Measurements from ENCODE around the gene HABP4. TPM values are rescaled to one million over a fixed set of nuclear protein-coding genes. Genes with fewer than 3 reads are reported as not detected.

Gene HABP4
- total RNA-seq, 1 donor from 2014 or later = 17.2 TPM

DNA sequence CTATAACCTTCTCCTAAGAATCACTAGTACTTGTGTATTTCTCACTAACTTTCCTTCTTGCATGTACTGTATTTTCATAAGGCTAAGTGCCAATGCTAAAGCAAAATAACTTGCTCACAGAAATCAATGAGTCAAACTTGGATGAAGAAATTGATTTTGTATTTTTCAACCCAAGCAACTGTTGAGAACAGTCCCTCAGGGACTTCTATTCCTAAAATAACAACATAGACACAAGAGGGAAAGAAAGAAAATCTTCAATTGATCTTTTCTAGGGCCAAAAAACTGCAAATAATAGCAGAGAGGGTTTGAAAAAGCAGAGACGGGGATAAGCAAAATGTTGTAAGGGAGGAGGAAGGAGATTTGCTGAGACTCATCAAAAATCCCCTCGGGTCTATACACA, 69.8 kb downstream of the HABP4 start:
- intact Hi-C loops (cut with DNase I) = no loop called here
- H3K27me3 ChIP-seq = no peaks in the 10 kb centered on the region
- H3K27ac ChIP-seq = no peak overlapping the region

GRCh38 chr9:96522366-96522765, 72.4 kb downstream of the HABP4 start:
- intact Hi-C loops (cut with DNase I) = no loop called here
- H3K27me3 ChIP-seq = no peaks in the 10 kb centered on the region
- H3K4me1 ChIP-seq = no peaks in the 10 kb centered on the region
- DNase-seq (ENCODE audit: extremely low spot score in 2 of 2) = no peak
- H3K36me3 ChIP-seq = peaks cover 0 to 16% of the 10 kb centered on the region in 2 donors
- H3K9me3 ChIP-seq = no peaks in the 10 kb centered on the region
- no peak overlapping the region for H3K27ac ChIP-seq
- TF ChIP-seq, protein P1, sequence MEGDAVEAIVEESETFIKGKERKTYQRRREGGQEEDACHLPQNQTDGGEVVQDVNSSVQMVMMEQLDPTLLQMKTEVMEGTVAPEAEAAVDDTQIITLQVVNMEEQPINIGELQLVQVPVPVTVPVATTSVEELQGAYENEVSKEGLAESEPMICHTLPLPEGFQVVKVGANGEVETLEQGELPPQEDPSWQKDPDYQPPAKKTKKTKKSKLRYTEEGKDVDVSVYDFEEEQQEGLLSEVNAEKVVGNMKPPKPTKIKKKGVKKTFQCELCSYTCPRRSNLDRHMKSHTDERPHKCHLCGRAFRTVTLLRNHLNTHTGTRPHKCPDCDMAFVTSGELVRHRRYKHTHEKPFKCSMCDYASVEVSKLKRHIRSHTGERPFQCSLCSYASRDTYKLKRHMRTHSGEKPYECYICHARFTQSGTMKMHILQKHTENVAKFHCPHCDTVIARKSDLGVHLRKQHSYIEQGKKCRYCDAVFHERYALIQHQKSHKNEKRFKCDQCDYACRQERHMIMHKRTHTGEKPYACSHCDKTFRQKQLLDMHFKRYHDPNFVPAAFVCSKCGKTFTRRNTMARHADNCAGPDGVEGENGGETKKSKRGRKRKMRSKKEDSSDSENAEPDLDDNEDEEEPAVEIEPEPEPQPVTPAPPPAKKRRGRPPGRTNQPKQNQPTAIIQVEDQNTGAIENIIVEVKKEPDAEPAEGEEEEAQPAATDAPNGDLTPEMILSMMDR (IDR thresholded peaks at IDR 0.05) = no peak
- TF ChIP-seq POLR2AphosphoS5 (IDR thresholded peaks at IDR 0.05; ENCODE audit: insufficient read depth in 1 of 2, low read depth in 1 of 2) (no peak), POLR2A (IDR thresholded peaks at IDR 0.05) (no peak)
- H3K4me3 ChIP-seq = no peak overlapping the region

More for the DNA sequence above, 69.8 kb downstream of the HABP4 start:
- H3K36me3 ChIP-seq = peaks cover 0 to 16% of the 10 kb centered on the region in 2 donors
- H3K9me3 ChIP-seq = no peaks in the 10 kb centered on the region
- no peak overlapping the region for H3K4me3 ChIP-seq
- no peak for DNase-seq (ENCODE audit: extremely low spot score in 2 of 2)
- H3K4me1 ChIP-seq = peaks cover 12% of the 10 kb centered on the region
- TF ChIP-seq POLR2AphosphoS5 (IDR thresholded peaks at IDR 0.05; ENCODE audit: insufficient read depth in 1 of 2, low read depth in 1 of 2) (no peak), POLR2A (IDR thresholded peaks at IDR 0.05) (no peak)
- TF ChIP-seq, protein P1 (IDR thresholded peaks at IDR 0.05) = no peak

DNA sequence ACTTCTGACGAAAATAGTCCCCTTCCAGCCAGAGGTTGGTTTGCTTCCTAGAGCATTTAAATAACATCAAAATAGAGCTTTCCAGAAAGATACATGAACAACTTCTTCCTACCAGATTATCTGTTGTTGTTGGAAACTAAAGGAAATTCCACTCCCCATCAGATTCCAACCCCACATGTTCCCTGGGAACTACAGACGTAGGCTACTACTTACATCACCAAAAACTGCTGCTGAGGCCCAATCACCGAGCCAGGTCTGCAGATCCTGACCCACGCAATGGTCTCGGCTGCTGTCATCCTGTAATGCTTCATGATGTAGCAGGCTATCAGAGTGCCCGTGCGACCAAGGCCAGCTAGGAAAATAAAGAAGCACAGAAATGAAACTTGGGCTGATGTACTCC, 73.4 kb downstream of the HABP4 start:
- no peaks in the 10 kb centered on the region for H3K9me3 ChIP-seq
- no peaks in the 10 kb centered on the region for H3K27me3 ChIP-seq
- TF ChIP-seq, protein P1 (IDR thresholded peaks at IDR 0.05) = no peak
- intact Hi-C loops (cut with DNase I) = no loop called here
- H3K36me3 ChIP-seq = peaks cover 0 to 16% of the 10 kb centered on the region in 2 donors
- no peak overlapping the region for H3K4me3 ChIP-seq
- no peak overlapping the region for H3K27ac ChIP-seq
- no peaks in the 10 kb centered on the region for H3K4me1 ChIP-seq
- DNase-seq (ENCODE audit: extremely low spot score in 2 of 2) = no peak

GRCh38 chr9:96524045-96524444, 74.1 kb downstream of the HABP4 start:
- Histone ChIP-seq H3K9me3 (no peaks in the 10 kb centered on the region), H3K27ac (no peak overlapping the region), H3K36me3 (peaks cover 0 to 16% of the 10 kb centered on the region in 2 donors), H3K4me3 (no peak overlapping the region), H3K4me1 (no peaks in the 10 kb centered on the region), H3K27me3 (no peaks in the 10 kb centered on the region)
- intact Hi-C loops (cut with DNase I) = no loop called here
- TF ChIP-seq POLR2AphosphoS5 (IDR thresholded peaks at IDR 0.05; ENCODE audit: insufficient read depth in 1 of 2, low read depth in 1 of 2) (no peak), POLR2A (IDR thresholded peaks at IDR 0.05) (no peak)
- TF ChIP-seq, protein P1 (IDR thresholded peaks at IDR 0.05) = no peak
- no peak for DNase-seq (ENCODE audit: extremely low spot score in 2 of 2)

DNA sequence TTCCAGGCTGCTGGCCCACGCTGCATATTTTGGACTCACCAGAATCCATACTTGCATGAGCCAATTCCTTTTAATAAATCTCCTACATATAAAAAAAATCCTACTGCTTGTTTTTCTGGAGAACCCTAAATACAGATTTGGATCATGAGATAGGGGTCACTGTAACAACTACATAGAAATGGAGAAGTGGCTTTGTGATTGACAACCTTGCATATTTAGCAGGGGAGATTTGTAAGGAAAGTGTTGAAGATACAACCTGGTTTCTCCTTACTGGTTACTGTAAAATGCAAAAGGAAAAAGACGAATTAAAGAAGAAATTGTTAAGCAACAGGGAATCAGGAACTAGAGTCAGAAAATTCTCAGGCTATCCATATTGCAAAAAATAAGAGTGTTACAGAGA, 74.8 kb downstream of the HABP4 start:
- intact Hi-C loops (cut with DNase I) = no loop called here

More for the DNA sequence above, 74.8 kb downstream of the HABP4 start:
- Histone ChIP-seq H3K4me3 (no peak overlapping the region), H3K4me1 (no peaks in the 10 kb centered on the region), H3K27ac (no peak overlapping the region), H3K9me3 (no peaks in the 10 kb centered on the region), H3K36me3 (peaks cover 0 to 16% of the 10 kb centered on the region in 2 donors), H3K27me3 (no peaks in the 10 kb centered on the region)
- no peak for DNase-seq (ENCODE audit: extremely low spot score in 2 of 2)
- no peak for TF ChIP-seq POLR2A (IDR thresholded peaks at IDR 0.05)
- TF ChIP-seq, protein P1 (IDR thresholded peaks at IDR 0.05) = no peak
- no peak for TF ChIP-seq POLR2AphosphoS5 (IDR thresholded peaks at IDR 0.05; ENCODE audit: insufficient read depth in 1 of 2, low read depth in 1 of 2)
